Measurements from ENCODE around the gene NRP2.

GRCh38 chr2:205782941-205783340 lies 100.6 kb downstream of the NRP2 start:
- TF ChIP-seq GATA2 (IDR thresholded peaks at IDR 0.05; ENCODE audit: low read depth, low read length) (no peak), GATA3 (IDR thresholded peaks at IDR 0.05; ENCODE audit: low read depth, low read length) (no peak)
